ENCODE data around the gene CAMK1D. TPM values are rescaled to one million over a fixed set of nuclear protein-coding genes. Genes with fewer than 3 reads are reported as not detected.
A peak's percentile ranks its signal among the peaks of the same experiment; 100 is the strongest.

Gene CAMK1D
- total RNA-seq, 1 donor = 11.2 TPM

DNA sequence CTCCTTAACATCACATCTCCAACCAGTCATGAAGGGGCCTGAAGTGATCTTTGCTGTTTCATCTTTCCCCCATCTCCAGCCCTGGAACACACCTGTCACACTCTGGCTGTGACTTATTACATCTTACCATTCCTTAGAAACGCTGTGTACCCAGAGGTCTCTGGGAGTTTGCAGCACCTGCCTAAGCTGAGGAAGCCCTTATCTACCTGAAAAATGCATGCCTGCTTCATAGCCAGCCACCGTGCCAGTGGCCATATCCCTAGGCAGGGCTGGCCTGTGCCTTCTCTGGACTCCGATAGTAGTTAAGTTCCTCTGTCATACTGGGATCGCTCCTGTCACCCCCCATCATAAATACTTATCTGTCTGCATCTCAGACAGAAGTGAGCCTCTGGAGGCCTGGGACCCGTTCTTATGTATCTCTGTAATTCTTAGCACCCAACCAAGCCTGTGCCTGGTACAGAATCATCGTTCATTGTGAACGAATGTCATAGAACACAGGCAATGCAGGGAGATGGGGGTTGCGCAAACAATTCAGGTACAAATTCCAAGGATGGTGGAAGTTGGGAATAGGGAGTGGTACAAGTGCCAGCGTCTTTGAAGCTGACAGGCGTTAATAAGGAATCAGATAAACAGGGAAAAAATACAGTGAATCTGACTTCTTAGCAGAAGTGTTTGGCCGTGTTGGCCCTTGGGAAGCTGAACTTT lies 254.6 kb downstream of the CAMK1D start:
- DNase-seq (ENCODE audit: insufficient read length, low spot score, missing footprints) = peak; percentile 6
- Histone ChIP-seq H3K27ac (ENCODE audit: low read depth, low read length) (no peak overlapping the region), H3K4me3 (ENCODE audit: insufficient read depth, low read length) (no peak overlapping the region), H3K36me3 (ENCODE audit: insufficient read depth, low read length) (no peaks in the 10 kb centered on the region), H3K4me1 (ENCODE audit: insufficient read depth, low read length) (peaks cover 11% of the 10 kb centered on the region), H3K27me3 (ENCODE audit: insufficient read depth, low read length) (no peaks in the 10 kb centered on the region), H3K4me2 (ENCODE audit: insufficient read depth, low read length) (no peak overlapping the region), H3K79me2 (ENCODE audit: insufficient read depth, low read length) (no peaks in the 10 kb centered on the region), H4K20me1 (ENCODE audit: insufficient read depth, low read length) (no peaks in the 10 kb centered on the region), H2AFZ (ENCODE audit: low read length) (no peak overlapping the region), H3K9me3 (ENCODE audit: low read depth, low read length) (no peaks in the 10 kb centered on the region)
- TF ChIP-seq, protein P1, sequence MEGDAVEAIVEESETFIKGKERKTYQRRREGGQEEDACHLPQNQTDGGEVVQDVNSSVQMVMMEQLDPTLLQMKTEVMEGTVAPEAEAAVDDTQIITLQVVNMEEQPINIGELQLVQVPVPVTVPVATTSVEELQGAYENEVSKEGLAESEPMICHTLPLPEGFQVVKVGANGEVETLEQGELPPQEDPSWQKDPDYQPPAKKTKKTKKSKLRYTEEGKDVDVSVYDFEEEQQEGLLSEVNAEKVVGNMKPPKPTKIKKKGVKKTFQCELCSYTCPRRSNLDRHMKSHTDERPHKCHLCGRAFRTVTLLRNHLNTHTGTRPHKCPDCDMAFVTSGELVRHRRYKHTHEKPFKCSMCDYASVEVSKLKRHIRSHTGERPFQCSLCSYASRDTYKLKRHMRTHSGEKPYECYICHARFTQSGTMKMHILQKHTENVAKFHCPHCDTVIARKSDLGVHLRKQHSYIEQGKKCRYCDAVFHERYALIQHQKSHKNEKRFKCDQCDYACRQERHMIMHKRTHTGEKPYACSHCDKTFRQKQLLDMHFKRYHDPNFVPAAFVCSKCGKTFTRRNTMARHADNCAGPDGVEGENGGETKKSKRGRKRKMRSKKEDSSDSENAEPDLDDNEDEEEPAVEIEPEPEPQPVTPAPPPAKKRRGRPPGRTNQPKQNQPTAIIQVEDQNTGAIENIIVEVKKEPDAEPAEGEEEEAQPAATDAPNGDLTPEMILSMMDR (IDR thresholded peaks at IDR 0.05; ENCODE audit: extremely low read depth, low read depth, low read length) = no peak

DNA sequence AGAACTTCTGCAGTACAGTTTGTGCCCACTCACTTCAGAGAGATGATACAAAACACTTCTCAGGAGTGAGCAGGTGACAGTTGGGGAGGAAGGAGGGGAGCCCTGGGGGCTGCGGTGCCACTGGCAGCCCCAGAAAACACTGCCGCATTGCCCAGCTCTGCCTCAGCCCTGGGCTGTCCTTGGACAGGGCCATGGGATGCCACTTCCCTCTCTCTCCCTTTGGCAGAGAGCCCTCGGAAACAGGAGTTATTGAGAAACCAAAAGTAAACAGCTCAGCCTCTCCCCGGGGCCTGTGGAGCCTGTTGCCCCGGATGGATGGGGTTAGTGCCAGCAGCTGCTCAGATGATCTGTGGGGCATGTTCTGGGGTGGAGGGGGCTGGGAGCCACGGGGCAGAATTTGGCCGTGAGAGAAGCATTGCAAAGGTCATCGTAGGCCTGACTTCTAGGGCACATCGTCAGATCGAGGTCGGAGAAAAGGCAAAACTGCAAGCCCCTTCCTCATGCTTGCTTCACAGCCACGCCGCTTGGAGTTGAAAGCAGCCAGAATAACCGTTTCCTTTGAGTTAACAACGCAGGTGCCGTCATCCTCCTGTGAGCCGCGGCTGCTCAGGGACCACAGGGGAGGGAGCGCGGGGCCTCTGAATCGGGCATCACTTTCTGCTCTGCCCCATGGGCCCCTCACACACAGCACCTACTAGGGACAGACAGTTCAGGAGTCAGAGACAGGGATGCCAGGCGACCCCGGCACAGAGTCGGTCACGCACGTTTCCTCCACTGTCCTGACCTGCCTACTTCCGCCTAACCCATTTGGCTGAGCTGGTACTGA lies 256.4 kb downstream of the CAMK1D start:
- Histone ChIP-seq H3K4me2 (ENCODE audit: insufficient read depth, low read length) (peak overlapping the region; percentile 87), H3K36me3 (ENCODE audit: insufficient read depth, low read length) (no peaks in the 10 kb centered on the region), H3K4me1 (ENCODE audit: insufficient read depth, low read length) (peaks cover 11% of the 10 kb centered on the region), H2AFZ (ENCODE audit: low read length) (peak overlapping the region; percentile 98), H3K9me3 (ENCODE audit: low read depth, low read length) (no peaks in the 10 kb centered on the region), H4K20me1 (ENCODE audit: insufficient read depth, low read length) (no peaks in the 10 kb centered on the region), H3K4me3 (ENCODE audit: insufficient read depth, low read length) (peak overlapping the region; percentile 73), H3K27me3 (ENCODE audit: insufficient read depth, low read length) (no peaks in the 10 kb centered on the region), H3K27ac (ENCODE audit: low read depth, low read length) (peak overlapping the region; percentile 51), H3K79me2 (ENCODE audit: insufficient read depth, low read length) (no peaks in the 10 kb centered on the region)
- TF ChIP-seq, protein P1 (IDR thresholded peaks at IDR 0.05; ENCODE audit: extremely low read depth, low read depth, low read length) = no peak
- peak; percentile 94 for DNase-seq (ENCODE audit: insufficient read length, low spot score, missing footprints)

DNA sequence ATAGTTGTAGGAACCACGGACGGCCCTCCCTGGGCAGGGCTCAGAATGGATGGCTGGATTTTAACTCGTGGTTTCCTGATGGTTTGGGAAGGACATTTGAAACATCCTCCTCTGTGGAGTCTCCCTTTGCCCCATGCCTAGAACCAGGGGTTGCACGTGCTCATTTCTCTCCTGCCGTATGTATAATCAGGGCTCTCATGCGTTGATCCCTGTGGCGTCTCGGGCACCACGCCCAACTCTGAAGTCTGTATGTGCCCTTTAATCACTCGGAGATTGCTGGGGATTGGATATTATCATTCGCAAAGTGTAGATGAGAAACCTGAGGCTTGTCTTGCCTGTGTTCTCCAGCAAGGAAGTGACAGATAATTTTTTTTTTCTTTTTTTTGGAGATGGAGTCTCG lies 257.1 kb downstream of the CAMK1D start:
- TF ChIP-seq, protein P1 (IDR thresholded peaks at IDR 0.05; ENCODE audit: extremely low read depth, low read depth, low read length) = no peak
- H2AFZ ChIP-seq (ENCODE audit: low read length) = peak overlapping the region; percentile 98
- H3K4me2 ChIP-seq (ENCODE audit: insufficient read depth, low read length) = peak overlapping the region; percentile 87

DNA sequence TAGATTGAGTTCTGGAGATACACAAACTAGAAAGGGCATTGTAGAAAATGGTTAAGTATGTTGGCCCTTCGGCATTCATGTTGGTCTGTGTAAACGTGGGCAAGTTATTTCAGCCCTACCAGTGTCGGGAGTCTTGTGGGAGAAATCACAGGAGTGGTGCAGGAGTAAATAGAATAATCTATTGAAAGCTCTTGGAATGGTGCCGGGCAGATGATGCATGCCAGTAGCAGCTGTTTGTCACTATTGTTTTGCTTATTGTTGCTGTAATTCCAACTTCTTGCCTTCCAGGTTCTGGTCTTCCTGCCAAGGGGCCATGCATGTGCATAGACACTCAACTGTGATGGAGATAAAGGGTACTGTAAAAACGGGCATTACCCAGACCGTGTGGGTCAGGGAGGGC lies 259.4 kb downstream of the CAMK1D start:
- no peak overlapping the region for H3K27ac ChIP-seq (ENCODE audit: low read depth, low read length)
- no peaks in the 10 kb centered on the region for H3K36me3 ChIP-seq (ENCODE audit: insufficient read depth, low read length)
- H3K4me2 ChIP-seq (ENCODE audit: insufficient read depth, low read length) = no peak overlapping the region
- H3K4me3 ChIP-seq (ENCODE audit: insufficient read depth, low read length) = no peak overlapping the region
- H3K4me1 ChIP-seq (ENCODE audit: insufficient read depth, low read length) = peaks cover 11% of the 10 kb centered on the region
- no peaks in the 10 kb centered on the region for H4K20me1 ChIP-seq (ENCODE audit: insufficient read depth, low read length)
- DNase-seq (ENCODE audit: insufficient read length, low spot score, missing footprints) = peak; percentile 34
- no peaks in the 10 kb centered on the region for H3K9me3 ChIP-seq (ENCODE audit: low read depth, low read length)
- H2AFZ ChIP-seq (ENCODE audit: low read length) = no peak overlapping the region
- H3K79me2 ChIP-seq (ENCODE audit: insufficient read depth, low read length) = no peaks in the 10 kb centered on the region
- H3K27me3 ChIP-seq (ENCODE audit: insufficient read depth, low read length) = no peaks in the 10 kb centered on the region
- TF ChIP-seq, protein P1 (IDR thresholded peaks at IDR 0.05; ENCODE audit: extremely low read depth, low read depth, low read length) = no peak

More for the DNA sequence above, 257.1 kb downstream of the CAMK1D start:
- H3K27ac ChIP-seq (ENCODE audit: low read depth, low read length) = no peak overlapping the region
- H3K79me2 ChIP-seq (ENCODE audit: insufficient read depth, low read length) = no peaks in the 10 kb centered on the region
- H4K20me1 ChIP-seq (ENCODE audit: insufficient read depth, low read length) = no peaks in the 10 kb centered on the region
- DNase-seq (ENCODE audit: insufficient read length, low spot score, missing footprints) = peak; percentile 47
- peaks cover 11% of the 10 kb centered on the region for H3K4me1 ChIP-seq (ENCODE audit: insufficient read depth, low read length)
- H3K36me3 ChIP-seq (ENCODE audit: insufficient read depth, low read length) = no peaks in the 10 kb centered on the region
- no peaks in the 10 kb centered on the region for H3K9me3 ChIP-seq (ENCODE audit: low read depth, low read length)
- no peaks in the 10 kb centered on the region for H3K27me3 ChIP-seq (ENCODE audit: insufficient read depth, low read length)
- peak overlapping the region; percentile 73 for H3K4me3 ChIP-seq (ENCODE audit: insufficient read depth, low read length)

Measured in osteoblast (primary cell).